Activated naive CD8-positive, alpha-beta T cell treated with anti-CD3 and anti-CD28 coated beads, Interleukin-2, amount 50 U/mL, for 24 hours (primary cell): ENCODE results near the gene PNLIPRP2.

ENCODE experiments used
- ATAC-seq: fragments of 150-1000 bp; cut with Tn5 transposase; one replicate; pipeline ENCODE4 v1.10.0; 2021
- DNase-seq: peaks from one replicate; pipeline ENCODE4 v3.0.0; 2021
- H3K27ac Mint-ChIP-seq: one replicate; pipeline ENCODE4 v1.8.0; 2021; ENCODE audit warnings: mild to moderate bottlenecking, mixed read lengths
- H3K27me3 Mint-ChIP-seq: one replicate; pipeline ENCODE4 v1.8.0; 2021; ENCODE audit warnings: mixed read lengths
- H3K36me3 Mint-ChIP-seq: one replicate; pipeline ENCODE4 v1.8.0; 2021; ENCODE audit warnings: low read depth, mixed read lengths
- H3K4me1 Mint-ChIP-seq: one replicate; pipeline ENCODE4 v1.8.0; 2021; ENCODE audit warnings: mixed read lengths
- H3K4me3 Mint-ChIP-seq: one replicate; pipeline ENCODE4 v1.8.0; 2021; ENCODE audit warnings: mild to moderate bottlenecking, moderate library complexity, mixed read lengths
- H3K9me3 Mint-ChIP-seq: one replicate; pipeline ENCODE4 v1.8.0; 2021; ENCODE audit warnings: mixed read lengths

Gene PNLIPRP2

GRCh38 chr10:116657863-116658551 lies 37.3 kb downstream of the PNLIPRP2 start:
- no peak overlapping the region for H3K27ac Mint-ChIP-seq
- H3K4me1 Mint-ChIP-seq, result no peaks in the 10 kb centered on the region
- DNase-seq, result no peak
- ATAC-seq, result no peak
- no peak overlapping the region for H3K4me3 Mint-ChIP-seq
- no peaks in the 10 kb centered on the region for H3K9me3 Mint-ChIP-seq
- H3K27me3 Mint-ChIP-seq, result no peaks in the 10 kb centered on the region
- H3K36me3 Mint-ChIP-seq, result no peaks in the 10 kb centered on the region

GRCh38 chr10:116659049-116659670 lies 38.4 kb downstream of the PNLIPRP2 start:
- Mint-ChIP-seq H3K4me1 (no peaks in the 10 kb centered on the region), H3K36me3 (no peaks in the 10 kb centered on the region), H3K27ac (no peak overlapping the region), H3K9me3 (no peaks in the 10 kb centered on the region), H3K4me3 (no peak overlapping the region), H3K27me3 (no peaks in the 10 kb centered on the region)
- ATAC-seq (no peak), DNase-seq (no peak)

- Mint-ChIP-seq H3K9me3 (no peaks in the 10 kb centered on the region), H3K36me3 (no peaks in the 10 kb centered on the region), H3K4me3 (no peak overlapping the region), H3K27me3 (no peaks in the 10 kb centered on the region), H3K4me1 (no peaks in the 10 kb centered on the region), H3K27ac (no peak overlapping the region)
- ATAC-seq (no peak), DNase-seq (no peak)
Observed at GRCh38 chr10:116660860-116661259, 40.1 kb downstream of the PNLIPRP2 start.

DNA sequence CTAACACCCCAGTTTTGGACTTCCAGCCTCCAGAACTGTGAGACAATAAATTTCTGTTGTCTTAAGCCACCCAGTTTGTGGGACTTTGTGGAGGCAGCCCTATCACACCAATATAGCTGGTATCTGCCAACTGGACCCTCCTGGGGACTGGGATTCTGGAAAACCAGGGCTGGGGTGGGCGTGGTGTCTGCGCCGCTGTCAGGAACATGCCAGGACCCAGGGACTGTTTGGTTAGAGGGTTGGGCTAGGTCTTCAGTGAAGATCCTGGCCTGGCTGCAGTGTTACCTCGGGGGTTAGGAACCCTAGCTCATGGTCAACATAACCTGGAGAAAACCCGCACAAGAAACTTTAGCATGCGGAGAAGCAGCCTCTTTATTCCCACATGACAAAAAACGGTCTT lies 42.6 kb downstream of the PNLIPRP2 start:
- ATAC-seq (no peak), DNase-seq (no peak)
- no peaks in the 10 kb centered on the region for H3K4me1 Mint-ChIP-seq
- H3K27ac Mint-ChIP-seq, result no peak overlapping the region
- no peak overlapping the region for H3K4me3 Mint-ChIP-seq
- no peaks in the 10 kb centered on the region for H3K9me3 Mint-ChIP-seq
- H3K27me3 Mint-ChIP-seq, result peaks cover 4% of the 10 kb centered on the region
- H3K36me3 Mint-ChIP-seq, result no peaks in the 10 kb centered on the region

- DNase-seq, result no peak
Observed at GRCh38 chr10:116664631-116665030, 43.9 kb downstream of the PNLIPRP2 start.

GRCh38 chr10:116665541-116666125 lies 44.9 kb downstream of the PNLIPRP2 start:
- no peak overlapping the region for H3K4me3 Mint-ChIP-seq
- DNase-seq, result no peak
- H3K36me3 Mint-ChIP-seq, result no peaks in the 10 kb centered on the region
- H3K9me3 Mint-ChIP-seq, result no peaks in the 10 kb centered on the region
- H3K4me1 Mint-ChIP-seq, result no peaks in the 10 kb centered on the region
- no peak overlapping the region for H3K27ac Mint-ChIP-seq
- no peak for ATAC-seq
- H3K27me3 Mint-ChIP-seq, result peaks cover 13% of the 10 kb centered on the region

More at GRCh38 chr10:116664631-116665030, 43.9 kb downstream of the PNLIPRP2 start:
- H3K36me3 Mint-ChIP-seq, result no peaks in the 10 kb centered on the region
- peaks cover 9% of the 10 kb centered on the region for H3K27me3 Mint-ChIP-seq
- no peak overlapping the region for H3K4me3 Mint-ChIP-seq
- H3K4me1 Mint-ChIP-seq, result no peaks in the 10 kb centered on the region
- no peak overlapping the region for H3K27ac Mint-ChIP-seq
- H3K9me3 Mint-ChIP-seq, result no peaks in the 10 kb centered on the region
- ATAC-seq, result no peak

DNA sequence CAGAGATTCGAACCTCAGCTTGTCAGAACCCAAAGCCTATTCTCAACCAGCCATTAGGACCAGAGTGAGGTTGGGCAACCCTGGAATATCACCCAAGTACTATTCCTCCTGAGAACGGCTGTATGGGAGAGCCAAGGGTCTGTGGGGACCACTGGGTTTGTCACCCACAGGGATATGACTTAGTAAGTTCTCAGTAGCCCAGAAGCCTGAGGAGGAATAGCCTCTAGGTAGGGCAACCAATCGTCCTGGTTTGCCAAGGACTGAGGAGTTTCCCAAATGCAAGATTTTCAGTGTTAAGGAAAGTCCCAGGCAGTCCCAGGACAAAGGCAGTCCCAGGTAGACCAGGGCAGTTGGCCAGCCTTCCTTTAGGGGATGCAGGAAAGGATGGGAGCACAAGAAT lies 46.7 kb downstream of the PNLIPRP2 start:
- no peak overlapping the region for H3K4me3 Mint-ChIP-seq
- H3K36me3 Mint-ChIP-seq, result no peaks in the 10 kb centered on the region
- peaks cover 17% of the 10 kb centered on the region for H3K27me3 Mint-ChIP-seq
- H3K9me3 Mint-ChIP-seq, result no peaks in the 10 kb centered on the region
- H3K27ac Mint-ChIP-seq, result no peak overlapping the region
- no peaks in the 10 kb centered on the region for H3K4me1 Mint-ChIP-seq
- ATAC-seq (no peak), DNase-seq (no peak)

DNA sequence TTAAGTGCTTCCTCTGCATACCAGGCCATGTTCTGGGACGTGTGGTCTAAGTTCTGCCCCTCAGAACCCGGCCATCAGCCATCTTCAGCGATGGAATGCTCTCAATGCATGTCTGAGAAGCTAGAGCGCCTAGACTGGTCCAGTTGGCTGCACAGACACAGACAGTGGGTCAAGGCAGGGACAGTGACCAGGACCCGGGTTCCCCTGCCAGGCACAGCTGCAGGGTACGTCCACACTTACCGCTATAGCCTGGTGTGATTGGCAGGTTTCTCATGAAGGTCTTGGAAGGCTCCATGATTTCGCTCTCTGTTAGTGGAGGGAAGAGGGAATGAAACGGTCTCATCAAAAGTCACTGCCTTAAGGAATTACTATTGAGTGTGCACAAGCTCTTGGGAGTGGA lies 47.3 kb downstream of the PNLIPRP2 start:
- no peaks in the 10 kb centered on the region for H3K9me3 Mint-ChIP-seq
- ATAC-seq (no peak), DNase-seq (no peak)
- no peaks in the 10 kb centered on the region for H3K4me1 Mint-ChIP-seq
- peaks cover 17% of the 10 kb centered on the region for H3K27me3 Mint-ChIP-seq
- H3K27ac Mint-ChIP-seq, result no peak overlapping the region
- H3K4me3 Mint-ChIP-seq, result no peak overlapping the region
- no peaks in the 10 kb centered on the region for H3K36me3 Mint-ChIP-seq

GRCh38 chr10:116668446-116668845 lies 47.7 kb downstream of the PNLIPRP2 start:
- DNase-seq, result no peak
- no peak overlapping the region for H3K27ac Mint-ChIP-seq
- H3K36me3 Mint-ChIP-seq, result no peaks in the 10 kb centered on the region
- no peaks in the 10 kb centered on the region for H3K9me3 Mint-ChIP-seq
- no peak overlapping the region for H3K4me3 Mint-ChIP-seq
- no peak for ATAC-seq
- no peaks in the 10 kb centered on the region for H3K4me1 Mint-ChIP-seq
- H3K27me3 Mint-ChIP-seq, result peaks cover 17% of the 10 kb centered on the region

- DNase-seq (no peak), ATAC-seq (no peak)
- peaks cover 17% of the 10 kb centered on the region for H3K27me3 Mint-ChIP-seq
- no peaks in the 10 kb centered on the region for H3K4me1 Mint-ChIP-seq
- no peak overlapping the region for H3K4me3 Mint-ChIP-seq
- no peak overlapping the region for H3K27ac Mint-ChIP-seq
- H3K36me3 Mint-ChIP-seq, result no peaks in the 10 kb centered on the region
- H3K9me3 Mint-ChIP-seq, result no peaks in the 10 kb centered on the region
Observed at GRCh38 chr10:116669080-116669479, 48.3 kb downstream of the PNLIPRP2 start.

- H3K9me3 Mint-ChIP-seq, result no peaks in the 10 kb centered on the region
- DNase-seq (no peak), ATAC-seq (no peak)
- H3K27me3 Mint-ChIP-seq, result peaks cover 21% of the 10 kb centered on the region
- H3K4me1 Mint-ChIP-seq, result no peaks in the 10 kb centered on the region
- H3K4me3 Mint-ChIP-seq, result no peak overlapping the region
- H3K27ac Mint-ChIP-seq, result no peak overlapping the region
- no peaks in the 10 kb centered on the region for H3K36me3 Mint-ChIP-seq
Observed at GRCh38 chr10:116669832-116670644, 49.3 kb downstream of the PNLIPRP2 start.

GRCh38 chr10:116670706-116671105 lies 50.0 kb downstream of the PNLIPRP2 start:
- peaks cover 21% of the 10 kb centered on the region for H3K27me3 Mint-ChIP-seq
- H3K9me3 Mint-ChIP-seq, result no peaks in the 10 kb centered on the region
- DNase-seq (no peak), ATAC-seq (no peak)
- no peak overlapping the region for H3K4me3 Mint-ChIP-seq
- H3K27ac Mint-ChIP-seq, result no peak overlapping the region
- no peaks in the 10 kb centered on the region for H3K36me3 Mint-ChIP-seq
- no peaks in the 10 kb centered on the region for H3K4me1 Mint-ChIP-seq

GRCh38 chr10:116671274-116671926 lies 50.6 kb downstream of the PNLIPRP2 start:
- Mint-ChIP-seq H3K27me3 (peaks cover 19% of the 10 kb centered on the region), H3K4me1 (no peaks in the 10 kb centered on the region), H3K9me3 (no peaks in the 10 kb centered on the region), H3K4me3 (no peak overlapping the region), H3K27ac (no peak overlapping the region), H3K36me3 (no peaks in the 10 kb centered on the region)
- no peak for ATAC-seq
- no peak for DNase-seq

GRCh38 chr10:116672891-116673290 lies 52.1 kb downstream of the PNLIPRP2 start:
- H3K27me3 Mint-ChIP-seq, result peaks cover 17% of the 10 kb centered on the region
- H3K36me3 Mint-ChIP-seq, result no peaks in the 10 kb centered on the region
- no peak for DNase-seq
- no peaks in the 10 kb centered on the region for H3K9me3 Mint-ChIP-seq
- H3K4me3 Mint-ChIP-seq, result no peak overlapping the region
- ATAC-seq, result no peak
- no peak overlapping the region for H3K27ac Mint-ChIP-seq
- no peaks in the 10 kb centered on the region for H3K4me1 Mint-ChIP-seq
